Esophagus squamous epithelium (tissue), 4 donors: Measurements from ENCODE around the gene VSTM4.

Experiments
- POLR2A ChIP-seq, 4 donors: fragments of 450-650 bp; IDR thresholded peaks; one replicate each; pipeline ENCODE4 v1.6.1; 2017; ENCODE audit warnings: antibody characterized with exemption in 4 of 4, mild to moderate bottlenecking in 4 of 4, moderate library complexity in 3 of 4
- TF ChIP-seq, protein P1 (sequence below), 6 experiments: fragments of 450-650 bp in 4 of 6; fragments of 200-600 bp in 2 of 6; sonication (generic) in 2 of 6; IDR thresholded peaks; one replicate each; pipeline ENCODE4 v1.5.1; 2016 to 2019; ENCODE audit warnings: antibody characterized with exemption in 6 of 6, mild to moderate bottlenecking in 4 of 6, moderate library complexity in 4 of 6

DNA sequence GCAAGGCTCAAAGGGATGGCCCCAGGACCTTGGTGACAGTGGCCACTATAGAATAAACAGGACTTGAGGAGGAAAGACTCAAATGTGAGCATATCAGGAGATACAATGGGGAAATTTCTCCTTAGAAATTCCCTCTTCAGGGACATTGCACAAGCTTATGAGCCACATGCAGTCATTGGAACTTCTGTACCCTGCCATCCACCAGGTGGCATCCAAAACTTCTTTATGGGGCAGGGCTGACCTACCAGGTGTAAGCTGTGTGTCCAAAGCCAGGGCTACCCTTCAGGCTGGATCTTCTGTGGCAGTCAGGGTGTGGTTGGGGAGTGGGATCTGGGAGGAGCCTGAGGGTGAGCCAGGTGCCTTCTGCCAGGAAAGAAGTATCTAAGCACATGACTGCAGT is 139.1 kb downstream of the VSTM4 start:
- TF ChIP-seq, protein P1, sequence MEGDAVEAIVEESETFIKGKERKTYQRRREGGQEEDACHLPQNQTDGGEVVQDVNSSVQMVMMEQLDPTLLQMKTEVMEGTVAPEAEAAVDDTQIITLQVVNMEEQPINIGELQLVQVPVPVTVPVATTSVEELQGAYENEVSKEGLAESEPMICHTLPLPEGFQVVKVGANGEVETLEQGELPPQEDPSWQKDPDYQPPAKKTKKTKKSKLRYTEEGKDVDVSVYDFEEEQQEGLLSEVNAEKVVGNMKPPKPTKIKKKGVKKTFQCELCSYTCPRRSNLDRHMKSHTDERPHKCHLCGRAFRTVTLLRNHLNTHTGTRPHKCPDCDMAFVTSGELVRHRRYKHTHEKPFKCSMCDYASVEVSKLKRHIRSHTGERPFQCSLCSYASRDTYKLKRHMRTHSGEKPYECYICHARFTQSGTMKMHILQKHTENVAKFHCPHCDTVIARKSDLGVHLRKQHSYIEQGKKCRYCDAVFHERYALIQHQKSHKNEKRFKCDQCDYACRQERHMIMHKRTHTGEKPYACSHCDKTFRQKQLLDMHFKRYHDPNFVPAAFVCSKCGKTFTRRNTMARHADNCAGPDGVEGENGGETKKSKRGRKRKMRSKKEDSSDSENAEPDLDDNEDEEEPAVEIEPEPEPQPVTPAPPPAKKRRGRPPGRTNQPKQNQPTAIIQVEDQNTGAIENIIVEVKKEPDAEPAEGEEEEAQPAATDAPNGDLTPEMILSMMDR (IDR thresholded peaks at IDR 0.05), result peak in 4 of 6 experiments; percentile 18 to 46 (median 30)
- TF ChIP-seq POLR2A (IDR thresholded peaks at IDR 0.05), result no peak
